Measurements from ENCODE around the gene FCHSD2.
"Not testable (repeated sequence)": the region's sequence is repeated elsewhere in the genome, so short reads cannot be mapped to it uniquely, and the experiment has no call there.

Gene FCHSD2

DNA sequence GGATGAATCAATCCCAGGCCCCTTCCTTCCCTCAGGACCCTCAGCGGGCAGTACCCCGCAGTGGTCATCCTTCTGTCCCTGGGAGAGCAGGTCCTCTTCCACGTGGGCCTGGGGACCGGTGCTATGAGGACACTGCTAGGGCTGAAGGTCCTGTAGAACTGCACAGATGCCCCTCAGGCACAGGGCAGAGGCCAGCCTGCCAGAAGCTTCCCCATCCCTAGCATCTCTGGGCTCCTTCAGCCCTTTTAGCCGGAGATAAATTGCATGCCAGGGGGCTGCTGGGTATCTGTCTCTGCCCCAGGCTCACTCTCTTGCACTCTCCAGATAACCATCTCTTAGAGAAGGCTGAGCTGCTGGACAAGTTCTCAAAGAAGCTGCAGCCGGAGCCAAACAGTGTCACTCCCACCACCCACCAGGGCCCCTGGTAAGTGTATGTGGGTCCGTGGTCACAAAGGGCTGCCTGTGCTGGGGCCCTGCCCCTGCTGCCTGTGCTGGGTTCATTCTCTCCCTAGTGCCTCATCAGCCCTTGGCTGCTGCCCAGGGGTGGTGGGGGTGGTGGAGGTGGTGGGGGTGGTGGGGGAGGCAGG lies 325.6 kb downstream of the FCHSD2 start:
- no peak for DNase-seq

DNA sequence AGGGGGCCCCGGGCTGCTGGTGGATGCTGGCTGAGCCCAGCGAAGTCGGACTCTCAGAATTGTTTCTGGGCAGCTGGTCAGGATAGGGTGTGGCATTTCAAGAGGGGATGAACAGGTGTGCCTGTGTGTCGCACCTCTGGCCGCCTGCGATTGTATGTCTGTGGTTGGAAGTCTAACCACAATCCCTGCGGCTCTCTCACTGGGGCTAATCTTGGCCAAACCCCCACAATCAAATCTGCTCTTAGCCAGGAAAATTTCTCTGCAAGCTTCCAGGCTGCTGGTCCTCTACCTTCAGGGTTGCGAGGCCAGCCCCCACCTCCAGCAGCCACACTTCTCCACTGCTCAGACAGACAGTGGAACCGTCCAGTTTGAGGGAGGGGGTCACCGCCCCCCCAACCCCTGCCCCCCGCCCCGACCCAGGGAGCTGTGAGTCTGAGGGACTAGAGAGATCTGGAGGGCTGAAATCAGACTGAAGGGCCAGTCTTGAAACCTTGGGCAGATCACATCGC lies 327.0 kb downstream of the FCHSD2 start:
- DNase-seq, result no peak

GRCh38 chr11:72814286-72815109 lies 327.6 kb downstream of the FCHSD2 start, which contains the start of gene ATG16L2:
TSS of gene ATG16L2 (plus strand) at chr11:72814411. CDS start at chr11:72814446, 35 bp downstream.
- peak; percentile 94 to 98 (median 96) for DNase-seq

DNA sequence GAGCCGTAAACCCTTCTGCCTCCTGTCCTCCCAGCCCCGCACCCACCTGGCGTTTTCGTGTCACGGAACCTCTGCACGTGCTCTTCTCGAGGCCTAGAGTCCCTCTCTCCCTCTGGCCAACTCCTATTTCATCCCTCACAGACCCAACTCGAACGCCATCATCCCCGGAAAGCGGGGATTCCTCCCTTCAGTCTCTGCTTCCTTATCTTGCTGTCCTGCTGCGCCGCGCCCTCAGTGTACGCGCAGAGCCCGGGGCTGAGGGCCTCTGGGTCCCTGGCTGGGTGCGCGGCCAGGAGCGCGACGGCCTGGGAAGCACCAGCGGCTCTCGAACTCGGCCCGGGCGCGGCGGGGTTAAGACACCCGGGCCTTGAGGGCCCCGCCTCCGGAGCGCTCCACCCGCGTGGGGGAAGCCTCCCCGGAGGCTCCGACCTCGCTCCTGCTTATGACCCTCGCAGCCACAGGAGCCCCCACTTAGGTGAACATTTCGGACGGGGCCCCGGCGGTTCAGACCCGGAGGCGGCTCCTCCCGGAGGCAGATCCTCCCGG lies 328.3 kb downstream of the FCHSD2 start:
- peak; percentile 85 to 96 (median 92) for DNase-seq

- peak; percentile 78 to 85 (median 82) for DNase-seq
Observed at GRCh38 chr11:72812967-72813739, 329.0 kb downstream of the FCHSD2 start.

DNA sequence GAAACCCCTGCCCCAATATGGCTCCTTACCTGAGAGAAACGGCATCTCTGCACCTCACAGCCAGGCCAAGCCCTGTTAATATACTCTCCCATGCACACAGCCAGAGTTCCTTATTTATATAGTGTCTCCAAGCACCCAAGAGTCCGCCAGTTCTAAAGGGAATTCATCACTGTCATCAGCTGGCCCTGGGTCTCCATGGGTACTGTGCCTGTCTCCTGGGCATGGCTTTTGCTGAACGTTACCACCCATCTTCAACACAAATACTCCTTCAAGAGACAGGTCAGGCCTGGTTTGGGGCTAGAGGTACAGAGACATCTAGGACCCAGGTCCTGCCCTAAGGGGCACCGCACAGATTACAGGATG lies 329.5 kb downstream of the FCHSD2 start:
- DNase-seq, result peak; percentile 42 to 67 (median 54)

GRCh38 chr11:72811686-72812085 lies 330.4 kb downstream of the FCHSD2 start:
- peak in 3 of 4 experiments; percentile 32 to 39 (median 37) for DNase-seq

DNA sequence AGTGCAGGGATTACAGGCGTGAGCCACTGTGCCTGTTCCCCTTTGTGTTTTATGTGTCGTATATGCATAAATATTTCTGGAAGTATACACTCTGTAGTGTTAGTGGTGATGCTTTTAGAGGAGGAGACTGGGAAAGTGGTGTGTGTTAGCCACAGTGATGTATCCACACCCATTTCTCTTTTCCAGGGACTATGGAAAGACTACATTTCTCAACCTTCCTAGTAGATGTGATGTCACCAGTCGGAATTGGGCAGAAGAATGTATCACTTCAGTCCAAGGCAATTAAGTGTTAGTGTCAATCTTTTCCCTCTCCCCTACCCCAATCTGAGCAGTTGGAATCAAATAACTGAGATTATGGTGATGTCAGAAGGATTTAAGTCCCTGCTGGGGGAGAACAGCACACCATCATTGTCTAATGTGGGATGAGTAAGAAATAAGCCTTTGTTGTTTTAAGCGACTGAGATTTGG lies 333.8 kb downstream of the FCHSD2 start:
- peak in 3 of 4 experiments; percentile 69 to 89 (median 77) for DNase-seq

- DNase-seq, result peak; percentile 61 to 91 (median 80)
Observed at GRCh38 chr11:72807792-72808191, 334.3 kb downstream of the FCHSD2 start.

GRCh38 chr11:72807021-72807693 lies 335.0 kb downstream of the FCHSD2 start:
- peak; percentile 66 to 95 (median 83) for DNase-seq

DNA sequence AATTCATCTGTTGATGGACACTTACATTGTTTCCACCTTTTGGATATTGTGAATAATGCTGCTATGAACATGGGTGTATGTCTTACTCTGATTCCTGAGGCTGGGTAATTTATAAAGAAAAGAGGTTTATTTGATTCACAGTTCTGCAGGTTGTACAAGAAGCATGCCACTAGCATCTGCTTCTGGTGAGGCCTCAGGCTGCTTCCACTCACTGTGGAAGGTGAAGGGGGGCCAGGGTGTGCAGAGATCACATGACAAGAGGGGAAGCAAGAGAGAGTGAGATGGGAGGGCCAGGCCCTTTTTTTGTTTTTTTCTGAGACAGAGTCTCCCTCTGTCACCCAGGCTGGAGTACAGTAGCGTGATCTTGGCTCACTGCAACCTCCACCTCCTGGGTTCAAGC lies 335.7 kb downstream of the FCHSD2 start:
- peak in 1 of 4 experiments; percentile 31 for DNase-seq

- DNase-seq, result peak; percentile 80 to 93 (median 86)
Observed at GRCh38 chr11:72805216-72805615, 336.9 kb downstream of the FCHSD2 start.

DNA sequence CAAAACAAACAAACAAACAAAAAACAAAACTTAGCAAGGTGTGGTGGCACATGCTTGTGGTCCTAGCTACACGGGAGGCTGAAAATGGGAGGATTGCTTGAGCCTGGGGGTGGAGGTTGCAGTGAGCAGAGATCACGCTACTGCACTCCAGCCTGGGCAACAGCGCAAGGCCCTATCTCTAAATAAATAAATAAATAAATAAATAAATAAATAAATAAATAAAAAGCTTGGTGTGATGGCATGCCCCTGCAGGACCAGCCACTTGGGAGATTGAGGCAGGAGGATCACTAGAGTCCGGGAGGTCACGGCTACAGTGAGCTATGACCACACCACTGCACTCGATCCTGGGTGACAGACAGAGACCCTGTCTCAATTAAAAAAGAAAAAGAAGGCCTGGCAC lies 339.3 kb downstream of the FCHSD2 start:
- no peak for DNase-seq

- DNase-seq, result no peak
Observed at GRCh38 chr11:72799441-72799840, 342.7 kb downstream of the FCHSD2 start.

- no peak for DNase-seq
Observed at GRCh38 chr11:72798361-72798760, 343.8 kb downstream of the FCHSD2 start.

DNA sequence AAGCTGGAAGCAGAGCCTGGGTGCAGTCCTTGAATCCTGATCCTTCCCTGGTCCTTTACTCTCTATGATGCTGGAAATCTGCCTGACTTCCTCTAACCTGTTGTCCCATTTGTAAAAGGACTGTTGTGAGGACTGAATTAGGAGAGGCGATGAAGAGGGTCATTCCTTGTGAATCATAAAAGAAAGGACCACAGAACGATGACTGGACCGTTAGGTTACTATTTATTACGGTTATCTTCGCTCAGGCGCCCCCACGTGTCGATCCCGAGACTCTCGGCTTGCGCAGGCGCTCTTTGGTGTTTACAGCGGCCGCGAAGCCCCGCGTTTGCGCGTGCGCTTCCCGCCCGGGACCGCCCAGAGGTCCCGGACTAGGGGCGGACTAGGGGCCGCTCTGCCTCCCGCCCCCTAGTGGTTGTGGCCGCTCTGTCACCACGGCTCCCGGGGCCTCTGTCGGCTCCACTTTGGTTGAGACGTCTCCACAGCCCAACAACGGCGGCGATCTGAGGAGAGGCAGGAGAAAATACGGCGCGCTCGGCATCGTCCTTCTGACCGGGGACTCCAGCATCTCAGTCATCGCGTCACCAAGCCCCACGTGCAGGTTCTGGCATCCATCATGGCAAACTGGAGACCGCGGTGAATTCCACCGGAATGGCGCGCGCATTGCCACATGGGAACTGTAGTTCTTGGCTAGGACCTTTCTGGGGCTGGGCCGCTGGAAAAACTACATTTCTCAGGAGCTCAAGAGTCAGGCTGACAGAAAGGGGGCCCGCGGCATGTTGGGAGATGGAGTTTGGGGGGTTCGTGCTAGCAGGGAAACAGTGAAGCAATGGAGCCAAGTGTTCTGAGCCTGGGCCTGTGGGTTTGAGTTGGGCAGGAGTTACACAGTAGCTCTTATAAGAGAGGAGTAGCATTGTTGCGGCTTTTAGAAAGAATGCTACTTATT lies 348.4 kb downstream of the FCHSD2 start, which contains the start of gene STARD10:
Gene STARD10 (minus strand): TSS at position 623 of the 943 bp plus-strand sequence. CDS start 12,866 bp downstream, outside the sequence.
- DNase-seq, result peak; percentile 99 to 100 (median 99)

- no peak for DNase-seq
Observed at GRCh38 chr11:72793076-72793424, 349.1 kb downstream of the FCHSD2 start.

DNA sequence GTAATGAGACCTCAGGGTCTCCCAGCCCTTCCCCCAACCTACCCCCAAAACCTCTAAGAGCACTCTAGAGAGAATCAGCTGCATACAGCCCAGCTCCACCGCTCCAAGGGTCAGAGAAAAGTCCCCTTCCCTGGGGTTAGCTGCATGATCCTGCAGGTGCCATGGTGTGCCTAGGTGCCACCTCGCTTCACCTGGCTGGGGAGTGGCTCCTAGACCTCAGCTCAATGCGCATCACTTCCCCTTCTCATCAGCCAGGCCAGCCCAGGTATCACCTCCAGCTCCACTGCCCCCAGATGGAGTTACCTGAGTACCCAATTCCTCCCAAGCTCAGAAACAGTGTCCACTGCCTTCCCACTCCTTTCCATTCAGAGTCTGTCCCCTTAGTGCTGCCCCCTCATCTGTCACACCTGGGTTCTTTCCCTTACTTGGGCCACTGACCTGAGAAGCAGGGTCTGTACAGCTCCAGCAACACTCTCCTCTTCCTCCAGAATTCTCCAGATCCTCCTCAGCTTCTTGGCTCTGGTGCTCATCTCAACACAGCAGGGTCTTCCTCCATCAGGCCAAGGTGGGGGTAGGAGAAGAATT lies 349.6 kb downstream of the FCHSD2 start:
- no peak for DNase-seq

GRCh38 chr11:72791228-72791627 lies 350.9 kb downstream of the FCHSD2 start:
- DNase-seq, result not testable (repeated sequence)

DNA sequence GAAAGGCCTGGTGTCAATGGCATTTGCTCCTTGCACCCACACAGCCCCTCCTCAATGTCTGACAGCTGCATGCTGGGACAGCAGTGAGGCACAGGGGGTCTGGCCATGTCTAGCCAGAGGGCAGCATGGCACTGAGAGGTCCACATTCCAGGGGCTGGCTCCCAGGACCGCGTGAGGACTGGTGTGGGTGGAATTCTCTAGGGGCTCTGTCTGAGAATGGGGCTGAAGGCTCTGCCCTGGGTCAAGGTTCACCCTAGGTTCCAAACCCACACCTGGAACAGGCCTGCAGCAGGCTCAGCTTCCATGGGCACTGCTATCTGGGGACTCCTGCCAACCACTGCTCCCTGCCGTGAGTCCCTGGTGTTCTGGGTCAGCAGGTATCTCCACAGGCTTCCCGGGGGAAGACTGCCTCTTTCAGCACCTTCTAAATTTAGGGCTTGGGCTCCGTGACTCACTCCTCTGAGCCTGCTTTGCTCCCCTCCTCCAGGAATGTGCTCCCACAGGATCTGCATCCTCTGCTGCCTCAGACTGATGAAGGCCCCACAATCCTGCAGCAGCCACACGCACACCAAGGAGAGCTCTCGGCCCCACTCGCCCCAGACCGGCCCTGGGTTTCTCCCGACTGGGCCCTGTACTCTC lies 352.5 kb downstream of the FCHSD2 start:
- DNase-seq, result no peak

Data from suppressor macrophage (primary cell).